Putamen (tissue), 1 donor: ENCODE results near the gene IGF1R.
A peak's percentile ranks its signal among the peaks of the same experiment; 100 is the strongest.

Experiments
- DNase-seq: peaks from one replicate; pipeline ENCODE4 v3.0.0-alpha.2; 2016; ENCODE audit warnings: low spot score

Gene IGF1R

GRCh38 chr15:98796685-98797357 is 148.5 kb downstream of the IGF1R start:
- DNase-seq, result no peak

- no peak for DNase-seq
Measured at GRCh38 chr15:98798375-98798893, 150.1 kb downstream of the IGF1R start.

GRCh38 chr15:98799461-98800390 is 151.4 kb downstream of the IGF1R start:
- DNase-seq, result no peak

- peak; percentile 93 for DNase-seq
Measured at GRCh38 chr15:98800437-98801233, 152.3 kb downstream of the IGF1R start.

GRCh38 chr15:98801234-98801561 is 152.9 kb downstream of the IGF1R start:
- DNase-seq, result peak; percentile 96

GRCh38 chr15:98802187-98802586 is 153.8 kb downstream of the IGF1R start:
- DNase-seq, result no peak

GRCh38 chr15:98803228-98804056 is 155.1 kb downstream of the IGF1R start:
- DNase-seq, result no peak

- DNase-seq, result no peak
Measured at GRCh38 chr15:98804057-98804380, 155.7 kb downstream of the IGF1R start.

GRCh38 chr15:98805434-98806274 is 157.3 kb downstream of the IGF1R start:
- DNase-seq, result no peak

GRCh38 chr15:98806275-98806895 is 158.0 kb downstream of the IGF1R start:
- no peak for DNase-seq

- DNase-seq, result no peak
Measured at GRCh38 chr15:98807262-98807661, 158.9 kb downstream of the IGF1R start.

GRCh38 chr15:98809273-98809672 is 160.9 kb downstream of the IGF1R start:
- no peak for DNase-seq

- no peak for DNase-seq
Measured at GRCh38 chr15:98812716-98813446, 164.5 kb downstream of the IGF1R start.

- no peak for DNase-seq
Measured at GRCh38 chr15:98813951-98814350, 165.6 kb downstream of the IGF1R start.

GRCh38 chr15:98815207-98815606 is 166.9 kb downstream of the IGF1R start:
- peak; percentile 90 for DNase-seq

GRCh38 chr15:98817745-98818144 is 169.4 kb downstream of the IGF1R start:
- no peak for DNase-seq

- DNase-seq, result no peak
Measured at GRCh38 chr15:98823012-98823458, 174.7 kb downstream of the IGF1R start.

GRCh38 chr15:98823616-98824015 is 175.3 kb downstream of the IGF1R start:
- no peak for DNase-seq

- no peak for DNase-seq
Measured at GRCh38 chr15:98824595-98824994, 176.3 kb downstream of the IGF1R start.
